ENCODE results near the gene DMTF1.
"Not testable (repeated sequence)": the region's sequence is repeated elsewhere in the genome, so short reads cannot be mapped to it uniquely, and the experiment has no call there.

The DMTF1 gene

DNA sequence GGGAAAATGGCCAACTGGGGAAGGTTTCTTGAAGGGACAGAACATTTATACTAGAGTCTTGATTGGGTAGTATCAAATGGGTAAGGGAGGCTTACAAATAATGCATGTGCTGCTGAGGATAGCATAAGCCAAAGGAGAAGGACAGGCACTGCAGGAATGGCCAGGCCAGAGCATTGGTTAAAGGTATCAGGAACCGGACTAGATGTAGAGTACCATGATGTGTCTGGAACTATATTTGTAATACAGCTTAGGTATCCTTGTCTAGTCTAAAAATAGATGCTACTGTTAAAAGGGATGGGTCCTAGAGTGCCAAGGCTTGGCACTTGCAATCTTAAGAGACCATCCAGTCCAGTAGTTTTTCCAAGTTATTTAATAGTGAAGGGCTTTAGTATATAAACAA is 47.0 kb downstream of the DMTF1 start:
- no peak for DNase-seq

DNA sequence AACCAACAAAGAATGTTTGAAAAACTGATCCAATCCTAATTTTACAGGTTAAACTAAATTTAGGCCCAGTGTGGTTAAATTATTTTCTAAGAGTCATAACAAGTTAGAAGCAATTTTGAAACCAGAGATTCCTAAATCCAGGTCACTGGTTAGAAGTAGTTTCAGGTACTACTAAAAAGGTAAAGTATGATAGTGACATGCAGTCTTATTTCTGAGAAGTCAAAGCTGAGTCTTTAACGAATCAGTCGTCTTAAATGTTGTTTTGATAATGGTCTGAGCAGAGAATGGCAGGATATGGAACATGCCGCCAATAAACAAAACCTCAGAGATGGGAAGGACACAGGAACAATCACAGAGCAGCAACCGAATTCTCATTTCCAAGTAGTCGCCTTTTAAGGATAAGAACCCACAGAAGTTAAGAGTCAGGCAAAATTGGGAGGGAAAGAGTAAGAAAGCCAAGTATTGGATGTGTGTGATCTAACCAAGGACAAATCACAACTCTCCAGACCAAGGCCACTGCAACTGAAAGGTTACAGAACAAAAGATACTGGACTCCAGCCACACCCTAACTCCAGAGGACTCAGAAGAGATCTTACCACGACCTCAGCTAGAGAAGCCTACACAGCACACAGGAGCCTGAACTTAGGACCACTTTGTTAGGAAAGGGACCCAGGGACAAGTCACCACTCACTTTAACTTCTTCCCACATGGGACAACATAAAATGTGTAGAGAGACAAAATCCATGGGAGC is 47.6 kb downstream of the DMTF1 start:
- DNase-seq = no peak

DNA sequence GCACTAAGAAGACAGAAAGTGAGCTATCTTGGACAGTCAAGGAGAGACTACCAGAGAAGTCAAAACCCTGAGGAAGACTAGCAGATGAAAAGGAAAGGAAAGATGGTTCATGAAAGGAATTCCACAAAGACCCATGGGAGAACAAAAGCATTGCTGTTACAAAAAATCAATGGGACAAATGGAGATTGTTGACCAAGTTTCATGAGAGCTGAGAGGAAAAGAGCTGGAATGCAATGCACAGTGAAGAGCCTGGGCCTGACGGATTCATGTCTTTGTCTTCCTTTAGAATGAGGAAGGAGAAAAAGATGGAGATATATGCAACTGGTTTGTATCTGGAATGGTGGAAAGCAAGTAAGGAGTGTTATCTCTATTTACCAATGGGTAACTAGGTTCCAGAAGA is 50.0 kb downstream of the DMTF1 start:
- DNase-seq = no peak

DNA sequence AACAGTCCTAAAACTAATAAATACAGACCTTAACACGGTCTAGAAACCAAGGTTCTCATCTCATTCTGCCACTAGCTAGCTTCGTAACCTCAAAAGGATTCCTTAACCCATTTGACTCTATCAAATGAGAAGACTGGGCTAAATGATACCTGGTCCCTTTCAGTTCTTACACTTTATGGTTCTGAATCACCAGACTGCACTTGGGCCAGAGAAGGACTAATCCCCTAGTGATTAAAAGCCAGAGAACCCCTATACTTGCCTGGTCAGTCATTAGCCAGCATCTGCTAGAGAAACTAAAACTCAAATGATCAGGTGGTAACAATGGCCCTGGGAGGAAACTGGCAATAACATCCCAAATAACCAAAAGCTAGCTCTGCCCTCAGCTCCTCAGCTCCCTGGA is 50.5 kb downstream of the DMTF1 start:
- DNase-seq = no peak

DNA sequence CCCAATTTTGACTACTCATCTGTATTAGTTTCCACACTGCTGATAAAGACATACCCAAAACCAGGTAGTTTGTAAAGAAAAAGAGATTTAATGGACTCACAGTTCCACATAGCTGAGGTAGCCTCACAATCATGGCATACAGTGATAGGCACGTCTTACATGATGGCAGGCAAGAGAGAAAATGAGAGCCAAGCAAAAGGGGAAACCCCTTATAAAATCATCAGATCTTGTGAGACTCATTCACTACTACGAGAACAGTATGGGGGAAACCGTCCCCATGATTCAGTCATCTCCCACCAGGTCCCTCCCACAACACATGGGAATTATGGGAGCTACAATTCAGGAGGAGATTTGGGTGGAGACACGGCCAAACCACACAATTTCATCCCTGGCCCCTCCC is 51.7 kb downstream of the DMTF1 start:
- DNase-seq = not testable (repeated sequence)

DNA sequence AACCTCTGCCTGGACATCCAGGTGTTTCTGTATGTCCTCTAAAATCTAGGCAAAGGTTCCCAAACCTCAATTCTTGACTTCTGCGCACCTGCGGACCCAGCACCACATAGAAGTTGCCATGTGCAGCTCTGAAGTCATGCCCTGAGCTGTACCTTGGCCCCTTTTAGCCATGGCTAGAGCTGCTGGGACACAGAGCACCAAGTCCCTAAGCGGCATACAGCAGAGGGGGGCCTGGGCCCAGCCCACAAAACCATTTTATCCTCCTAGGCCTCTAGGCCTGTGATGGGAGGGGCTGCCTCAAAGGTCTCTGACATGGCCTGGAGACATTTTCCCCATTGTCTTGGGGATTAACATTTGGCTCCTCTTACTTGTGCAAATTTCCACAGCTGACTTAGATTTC is 52.7 kb downstream of the DMTF1 start:
- DNase-seq = no peak

DNA sequence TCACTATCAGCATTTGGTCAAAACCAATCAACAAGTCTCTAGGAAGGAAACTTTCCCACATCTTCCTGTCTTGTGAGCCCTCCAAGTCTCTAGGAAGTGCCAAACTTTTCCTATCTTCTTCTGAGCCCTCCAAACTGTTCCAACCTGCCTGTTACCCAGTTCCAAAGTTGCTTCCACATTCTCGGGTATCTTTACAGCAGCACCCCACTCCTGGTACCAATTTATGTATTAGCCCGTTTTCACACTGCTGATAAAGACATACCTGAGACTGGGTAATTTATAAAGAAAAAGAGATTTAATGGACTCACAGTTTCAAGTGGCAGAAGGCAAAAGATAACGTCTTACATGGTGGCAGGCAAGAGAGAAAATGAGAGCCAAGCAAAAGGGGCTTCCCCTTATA is 53.4 kb downstream of the DMTF1 start:
- DNase-seq = not testable (repeated sequence)

DNA sequence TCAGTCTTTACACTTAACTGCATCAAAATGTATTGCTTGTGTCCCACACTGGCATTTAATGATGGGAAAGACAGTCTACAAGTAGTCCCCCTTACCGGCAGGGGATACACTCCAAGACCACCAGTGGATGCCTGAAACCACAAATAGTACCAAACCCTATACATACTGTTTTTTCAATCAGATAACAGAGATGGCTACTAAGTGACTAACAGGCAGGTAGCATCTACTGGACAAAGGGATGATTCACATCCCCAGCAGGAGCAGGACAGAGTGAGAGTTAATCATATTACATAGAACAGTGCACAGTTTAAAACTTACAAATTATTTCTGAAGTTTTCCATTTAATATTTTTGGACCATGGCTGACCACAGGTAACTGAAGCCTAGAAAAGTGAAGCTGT is 54.1 kb downstream of the DMTF1 start:
- no peak for DNase-seq

DNA sequence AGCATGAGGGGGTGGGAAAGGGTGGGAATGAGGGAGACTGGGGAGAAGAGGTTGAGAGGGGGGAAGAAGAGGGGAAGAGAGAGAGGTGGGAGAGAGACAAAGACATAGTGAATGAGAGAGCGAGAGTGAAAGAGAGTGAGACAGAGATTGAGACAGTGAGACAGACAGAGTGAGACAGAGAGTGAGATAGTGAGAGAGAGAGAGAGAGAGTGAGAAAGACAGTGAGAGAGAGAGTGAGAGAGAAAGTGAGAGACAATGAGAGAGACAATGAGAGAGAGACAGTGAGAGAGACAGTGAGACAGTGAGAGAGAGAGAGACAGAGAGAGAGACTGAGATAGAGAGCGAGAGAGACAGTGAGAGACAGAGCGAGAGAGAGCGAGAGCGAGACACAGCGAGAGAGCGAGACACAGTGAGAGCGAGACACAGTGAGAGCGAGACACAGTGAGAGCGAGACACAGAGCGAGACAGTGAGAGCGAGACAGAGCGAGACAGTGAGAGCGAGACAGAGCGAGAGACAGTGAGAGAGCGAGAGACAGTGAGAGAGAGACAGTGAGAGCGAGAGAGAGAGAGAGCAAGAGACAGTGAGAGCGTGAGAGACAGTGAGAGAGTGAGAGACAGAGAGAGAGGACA is 57.2 kb downstream of the DMTF1 start:
- DNase-seq = no peak

DNA sequence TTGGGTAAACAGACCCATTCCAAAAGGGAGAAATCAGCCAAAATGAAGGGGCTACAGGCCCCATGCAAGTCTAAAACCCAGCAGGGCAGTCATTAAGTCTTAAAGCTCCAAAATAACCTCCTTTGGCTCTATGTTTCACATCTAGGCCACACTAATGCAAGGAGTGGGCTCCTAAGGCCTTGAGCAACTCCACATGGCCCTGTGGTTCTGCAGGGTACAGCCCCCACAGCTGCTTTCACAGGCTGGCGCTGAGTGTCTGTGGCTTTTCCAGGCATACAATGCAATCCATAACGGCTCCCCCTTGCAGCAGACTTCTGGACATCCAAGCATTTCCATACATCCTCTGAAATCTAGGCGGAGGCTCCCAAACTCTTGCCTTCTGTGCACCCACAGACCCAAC is 58.3 kb downstream of the DMTF1 start:
- DNase-seq = no peak

DNA sequence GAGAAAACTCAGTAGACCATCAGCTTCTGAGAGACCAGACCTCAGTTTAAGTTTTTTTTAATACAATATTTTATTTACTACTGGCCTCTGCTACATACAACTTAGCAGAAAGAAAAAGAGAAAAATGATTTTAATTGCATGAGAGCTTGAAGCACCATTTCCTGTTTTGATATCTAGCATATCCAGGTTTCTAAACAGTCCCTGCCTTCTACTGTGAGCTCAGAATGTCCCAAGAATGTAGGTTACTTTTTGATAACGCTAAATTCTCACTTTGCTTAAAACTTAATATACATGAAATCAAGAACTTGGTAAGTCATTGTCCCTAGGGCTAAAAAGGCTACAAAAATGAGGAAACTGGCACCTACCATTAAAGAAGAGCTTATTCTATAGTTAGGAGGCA is 60.2 kb downstream of the DMTF1 start:
- DNase-seq = no peak

DNA sequence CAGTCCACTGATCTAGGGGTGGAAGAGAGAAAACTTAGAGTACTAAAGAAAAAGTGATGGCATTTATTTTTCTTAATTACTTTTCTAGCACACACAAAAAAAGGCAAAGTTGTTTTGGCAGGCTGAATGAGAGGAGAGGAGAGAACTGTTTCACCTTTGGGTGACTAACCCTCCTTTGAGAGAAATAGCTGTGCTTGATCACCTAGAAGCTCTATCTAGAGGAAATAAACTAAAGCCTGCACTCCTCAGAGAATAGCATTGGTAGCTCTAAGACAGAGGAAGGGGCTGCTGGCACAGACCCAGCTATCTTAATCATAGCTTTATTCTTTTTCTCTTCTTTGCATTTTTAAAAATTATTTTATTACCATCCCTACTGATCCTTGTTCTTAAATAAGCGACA is 61.0 kb downstream of the DMTF1 start:
- DNase-seq = no peak

DNA sequence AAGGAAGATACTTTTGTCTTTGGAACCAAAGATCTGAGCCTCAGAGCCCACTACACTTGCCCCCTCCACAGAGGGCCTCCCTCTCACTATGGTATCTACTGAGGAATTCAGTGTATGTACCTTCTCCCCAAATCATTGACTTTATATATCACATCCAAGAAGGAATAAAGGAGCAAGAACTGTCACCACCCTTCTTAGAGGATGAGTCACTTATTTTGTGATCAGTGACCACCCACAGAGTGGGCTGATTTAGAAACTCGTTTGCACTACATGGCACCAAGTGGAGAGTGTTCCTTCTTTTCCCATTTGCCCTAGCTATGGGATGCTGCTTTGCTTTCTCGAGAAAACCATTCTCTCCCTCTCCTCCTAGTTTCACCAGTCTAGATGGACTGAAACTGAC is 61.6 kb downstream of the DMTF1 start:
- DNase-seq = no peak

DNA sequence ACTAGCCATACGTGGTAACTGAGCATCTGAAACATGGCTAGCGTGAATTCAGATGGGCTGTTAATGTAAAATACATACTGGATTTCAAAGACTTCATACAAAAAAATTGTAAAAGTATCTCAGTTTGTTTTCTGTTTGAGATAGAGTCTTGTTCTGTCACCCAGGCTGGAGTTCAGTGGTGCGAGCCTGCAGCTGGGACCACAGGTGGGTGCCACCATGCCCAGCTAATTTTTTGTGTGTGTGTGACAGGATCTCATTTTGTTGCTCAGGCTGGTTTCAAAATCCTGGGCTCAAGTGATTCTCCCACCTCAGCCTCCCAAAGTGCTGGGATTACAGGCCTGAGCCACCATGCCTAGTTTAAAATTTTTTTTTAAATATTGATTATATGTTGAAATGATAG is 62.8 kb downstream of the DMTF1 start:
- no peak for DNase-seq

DNA sequence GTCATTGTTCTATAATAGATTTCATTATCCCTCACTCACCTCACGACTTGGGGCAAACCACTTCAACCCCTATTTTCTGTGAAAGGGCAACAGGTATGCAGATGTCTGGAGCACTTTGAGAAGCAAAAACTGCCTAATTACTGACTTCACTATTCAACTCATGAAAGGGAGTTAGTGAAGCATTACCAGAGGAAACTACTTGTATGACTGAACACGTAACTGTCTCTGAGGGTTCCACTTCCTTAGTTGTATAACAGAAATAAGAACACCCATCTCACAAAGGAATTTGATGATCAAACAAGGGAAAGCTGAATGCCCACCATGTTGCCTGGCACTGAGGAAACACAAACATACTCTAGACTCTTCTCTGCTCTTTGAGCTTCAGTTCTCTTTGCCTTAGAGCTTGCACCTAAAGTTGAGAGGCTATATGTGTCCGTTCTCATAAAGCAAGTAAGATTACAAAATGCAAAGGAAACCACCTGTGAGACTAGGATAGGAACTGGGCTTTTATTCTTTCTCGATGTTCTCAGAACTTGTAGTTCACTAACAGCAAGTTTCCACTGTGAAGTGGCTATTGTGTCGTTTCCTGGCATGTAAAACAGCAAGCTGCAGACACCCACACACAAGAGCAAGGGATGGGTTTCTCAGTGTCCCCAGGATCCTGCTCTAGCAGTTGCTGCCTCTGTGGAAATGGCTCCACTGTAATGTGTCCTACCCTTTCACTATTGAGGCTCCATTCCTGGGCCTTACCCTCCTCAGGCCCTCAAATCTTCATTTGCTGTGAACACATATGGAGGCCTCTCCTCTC is 64.7 kb downstream of the DMTF1 start:
- DNase-seq = no peak

DNA sequence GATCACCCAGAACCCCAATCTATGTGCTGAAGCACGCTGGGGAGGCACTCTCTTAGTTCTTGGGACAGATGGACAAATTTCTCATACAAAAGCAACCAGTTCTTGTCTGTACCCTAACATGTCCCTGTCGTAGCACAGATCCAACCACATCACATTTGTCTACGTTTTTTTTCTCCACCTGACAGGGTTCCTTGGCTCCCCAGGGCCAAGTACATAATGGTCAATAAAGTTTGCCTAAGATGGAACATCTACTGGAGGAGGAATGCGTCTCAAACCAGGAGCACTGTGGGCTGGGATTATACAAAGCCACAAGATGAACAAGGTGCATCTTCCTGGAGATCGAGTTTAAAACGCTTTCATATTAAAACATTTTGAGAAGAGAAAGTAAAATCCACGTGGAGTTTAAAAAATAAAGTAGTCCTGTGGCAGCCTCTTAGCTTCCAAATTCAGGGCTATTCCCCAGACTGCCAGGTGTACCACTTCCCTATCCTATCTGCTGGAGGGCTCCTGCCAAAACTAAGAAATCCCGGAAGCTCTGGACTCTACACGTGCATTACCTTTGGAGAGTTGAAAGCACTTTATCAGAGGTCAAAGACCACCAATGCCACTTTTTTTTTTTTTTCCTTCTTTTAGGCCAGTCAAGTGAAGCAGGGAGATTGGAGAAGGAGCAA is 65.9 kb downstream of the DMTF1 start:
- DNase-seq = no peak

DNA sequence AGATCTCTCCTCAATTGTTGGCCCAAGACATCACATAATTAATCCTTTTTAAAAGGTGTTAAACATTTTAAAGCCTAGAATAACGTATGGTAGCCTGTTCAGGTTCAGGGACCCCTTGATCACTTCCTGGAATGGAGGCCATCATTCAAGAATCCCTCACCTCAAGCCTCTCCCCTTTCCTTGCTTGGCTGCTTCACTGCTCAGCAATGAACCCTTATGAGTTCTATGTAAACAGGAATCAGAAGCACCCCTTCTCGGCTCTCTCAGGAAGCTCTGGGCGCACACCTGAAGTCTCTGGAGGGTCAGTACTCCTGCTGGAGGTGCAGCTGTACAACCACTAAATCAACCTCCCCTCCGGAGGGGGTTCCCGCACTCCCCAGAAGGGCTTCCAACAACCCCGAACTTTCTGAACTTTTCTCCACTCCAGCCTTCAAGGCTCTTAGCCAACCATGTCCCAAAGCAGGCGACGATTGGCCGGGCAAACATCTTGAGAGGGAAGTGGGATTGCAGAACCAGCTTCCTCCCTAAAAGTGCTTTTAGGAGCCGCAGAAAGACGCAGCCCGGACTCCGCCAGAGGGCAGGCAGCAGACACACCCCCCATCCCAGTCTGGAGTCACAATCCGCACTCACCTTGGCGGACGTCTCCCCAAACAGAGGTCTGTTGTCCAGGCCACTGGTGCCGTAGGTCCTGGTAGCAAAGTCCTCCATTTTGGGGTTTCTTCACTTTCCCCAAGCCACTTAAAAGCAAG is 66.7 kb downstream of the DMTF1 start:
- DNase-seq = peak; percentile 18

DNA sequence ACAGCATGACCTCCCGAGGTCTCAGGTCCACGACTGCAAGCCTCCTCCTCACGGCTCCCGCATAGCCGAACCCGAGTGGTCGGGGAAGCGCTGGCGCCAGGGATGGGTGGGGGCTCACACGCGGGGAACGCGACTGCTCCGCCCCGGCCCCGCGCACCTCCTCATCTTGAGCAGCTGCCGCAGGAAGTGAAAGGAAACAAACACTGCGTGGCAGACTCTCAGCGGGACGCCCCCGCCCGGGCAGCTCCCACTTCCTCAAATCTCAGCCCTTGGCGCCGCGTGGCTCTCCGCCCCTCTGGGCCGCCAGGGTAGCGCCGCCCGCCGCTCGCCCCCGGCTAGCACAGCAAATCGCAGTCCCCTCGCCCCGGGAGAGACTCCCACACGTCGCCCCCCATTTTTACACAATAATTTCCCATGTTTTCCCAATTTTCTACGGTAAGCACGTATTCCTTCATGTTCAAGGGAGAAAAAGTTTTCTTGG is 67.3 kb downstream of the DMTF1 start, which contains the start of gene TMEM243:
Gene TMEM243 (minus strand): TSS at position 188 of the 481 bp plus-strand sequence. CDS start 229 bp downstream, outside the sequence.
- peak; percentile 74 for DNase-seq

DNA sequence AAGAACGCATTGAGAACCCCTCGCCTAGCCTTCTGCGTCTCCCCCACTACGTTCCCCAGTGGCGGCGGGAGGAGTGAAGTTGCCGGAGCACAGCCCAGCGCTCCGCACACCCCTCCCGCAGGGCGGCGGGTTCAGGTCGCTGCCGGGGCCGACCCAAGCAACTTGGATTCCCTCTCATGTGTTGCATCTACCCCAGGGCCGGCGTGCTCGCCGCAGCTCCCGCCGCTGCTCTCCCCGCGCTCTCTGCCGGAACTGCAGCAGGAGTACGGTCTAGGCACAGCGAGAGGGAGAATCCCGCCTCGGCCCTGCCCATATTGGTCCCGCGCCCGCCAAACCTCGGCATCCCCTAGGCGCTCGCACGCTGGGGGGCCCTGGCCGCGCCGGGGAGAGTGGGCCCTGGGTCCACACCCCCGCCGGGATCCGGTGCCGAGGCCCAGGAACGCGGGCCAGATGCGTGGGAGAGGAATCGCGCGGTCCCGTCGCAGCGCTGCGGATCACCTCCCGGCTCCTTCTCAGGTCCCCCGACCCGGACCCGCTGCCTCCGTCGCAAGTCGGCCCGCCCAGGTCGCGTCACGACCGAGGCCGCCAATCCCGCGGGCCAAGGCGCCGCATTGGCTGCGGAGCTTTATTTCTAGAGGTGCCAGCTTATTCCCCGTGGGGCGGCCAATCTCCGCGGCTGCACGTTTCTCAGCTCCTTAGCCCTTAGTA is 67.9 kb downstream of the DMTF1 start:
- peak; percentile 76 for DNase-seq

DNA sequence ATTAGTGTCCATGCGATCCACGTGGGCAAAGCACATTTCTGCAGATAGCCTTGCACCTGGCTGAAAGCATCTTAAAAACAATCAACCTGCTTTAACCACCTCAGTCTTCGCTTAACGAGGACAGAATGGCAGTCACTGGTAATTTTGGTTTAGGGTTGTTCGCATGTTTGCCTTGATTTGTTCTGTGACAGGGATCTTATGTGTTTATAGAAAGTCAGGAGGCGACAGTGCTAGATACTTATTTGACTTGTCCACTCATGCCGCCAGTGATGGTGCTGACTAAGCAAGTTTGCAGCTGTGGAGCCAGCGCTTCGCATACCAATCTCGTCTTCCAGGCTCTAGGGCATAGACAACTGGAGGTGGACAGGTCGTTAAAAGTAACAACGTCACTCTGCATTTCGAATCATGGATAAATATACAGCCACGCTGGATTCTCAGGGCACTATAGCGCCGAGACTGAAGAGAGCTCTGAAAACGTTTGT is 68.5 kb downstream of the DMTF1 start:
- DNase-seq = no peak

DNA sequence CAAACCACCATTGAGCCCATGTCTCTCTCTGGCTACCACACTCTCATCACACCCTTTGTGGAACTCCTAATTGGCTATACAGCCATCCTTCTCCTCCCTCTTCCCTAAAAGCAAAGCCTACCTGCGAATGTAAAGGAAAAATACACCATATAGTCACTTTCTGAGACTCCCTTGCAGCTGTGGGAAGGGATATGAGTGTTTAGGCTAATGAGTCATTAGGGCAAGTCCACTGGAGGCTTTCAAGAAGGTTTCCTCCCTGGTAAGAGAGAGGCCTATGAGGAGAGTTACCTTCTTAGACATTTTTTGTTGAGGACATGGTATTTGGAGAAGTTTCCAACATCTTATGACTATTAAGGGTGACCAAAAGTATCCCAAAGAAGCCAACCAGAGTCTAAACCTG is 71.4 kb downstream of the DMTF1 start:
- no peak for DNase-seq

Measured in activated gamma-delta T cell (primary cell).